HG02840 (cell line): ENCODE data around the gene GPR146.

Experiments
- ATAC-seq: cut with Tn5 transposase; IDR thresholded peaks from one replicate; pipeline ENCODE4 v1.9.1; 2021; ENCODE audit warnings: mild to moderate bottlenecking, moderate library complexity, moderate number of reproducible peaks; ENCODE audit not compliant: unreplicated experiment, low FRiP score

Gene GPR146

DNA sequence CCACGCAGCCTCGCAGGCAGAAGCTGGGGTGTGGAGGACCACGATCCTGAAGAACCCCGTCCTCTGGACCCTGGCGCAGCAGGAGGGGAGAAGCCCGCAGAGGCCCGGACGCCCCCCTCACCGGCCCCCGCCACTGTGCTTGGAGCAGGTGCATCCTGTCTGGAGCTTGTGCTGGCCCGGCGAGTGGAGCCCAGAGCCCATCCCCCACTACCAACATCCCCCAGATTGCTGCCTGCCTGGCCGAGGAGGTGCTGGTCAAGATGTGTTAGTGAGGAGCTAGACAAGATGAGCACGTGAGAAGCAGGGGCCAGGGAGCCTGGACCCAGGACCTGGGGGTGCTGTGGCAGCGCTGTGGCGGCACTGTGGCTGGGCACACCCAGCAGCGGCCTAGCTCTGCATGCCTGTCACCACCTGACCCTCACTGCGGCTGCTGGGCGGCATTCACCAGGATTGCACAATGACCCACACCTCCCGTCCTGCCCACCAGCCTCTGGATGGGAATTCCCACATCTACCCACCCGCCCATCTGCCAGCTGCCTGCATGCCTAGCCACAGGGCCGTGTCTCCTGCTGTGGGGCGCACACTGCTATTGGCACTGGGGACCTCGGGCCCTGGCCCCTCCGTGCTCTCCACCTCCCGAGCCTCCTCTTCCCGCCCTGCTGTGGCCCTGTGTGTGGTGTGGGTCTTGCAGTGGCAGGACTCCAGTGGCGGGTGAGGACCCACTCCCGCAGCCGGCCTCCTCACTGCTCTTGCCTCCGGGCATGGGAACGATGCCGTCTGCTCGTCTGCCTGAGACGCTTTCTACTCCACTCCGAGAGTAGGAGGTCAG is 11.8 kb downstream of the GPR146 start:
- no peak for ATAC-seq

DNA sequence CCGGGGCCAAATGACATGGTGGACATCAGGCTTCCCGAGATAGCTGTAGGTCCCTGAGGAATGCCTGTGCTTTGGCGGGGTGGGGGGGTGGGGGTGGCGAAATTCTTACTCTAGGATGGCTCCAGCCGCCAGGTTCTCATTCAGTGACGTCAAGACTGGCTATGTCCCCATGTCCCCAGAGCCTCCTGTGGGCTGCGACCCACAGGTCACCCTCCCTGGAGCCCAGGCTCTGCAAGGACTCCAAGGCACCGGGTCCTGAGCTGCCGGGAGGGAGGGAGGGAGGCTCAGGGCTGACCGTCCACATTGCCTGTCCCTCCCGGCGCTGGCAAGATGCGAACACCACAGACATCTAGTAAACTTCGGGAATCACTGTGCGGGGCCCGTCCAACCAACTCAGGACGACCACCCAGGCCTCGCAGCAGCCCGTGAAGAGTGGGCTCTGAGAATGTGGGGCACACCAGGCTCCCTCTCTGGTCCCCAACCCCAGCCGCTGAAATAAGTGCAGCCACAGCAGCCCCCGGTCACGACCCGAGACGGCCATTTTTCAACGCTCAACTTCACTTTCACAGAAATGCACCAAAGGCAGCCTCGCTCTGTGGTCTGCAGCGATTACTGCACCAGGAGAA is 12.6 kb downstream of the GPR146 start:
- no peak for ATAC-seq

- ATAC-seq = no peak
Measured at GRCh38 chr7:1057416-1058291, 13.3 kb downstream of the GPR146 start.

- no peak for ATAC-seq
Measured at GRCh38 chr7:1058311-1058710, 14.0 kb downstream of the GPR146 start.

- ATAC-seq = no peak
Measured at GRCh38 chr7:1058821-1059199, 14.5 kb downstream of the GPR146 start.

DNA sequence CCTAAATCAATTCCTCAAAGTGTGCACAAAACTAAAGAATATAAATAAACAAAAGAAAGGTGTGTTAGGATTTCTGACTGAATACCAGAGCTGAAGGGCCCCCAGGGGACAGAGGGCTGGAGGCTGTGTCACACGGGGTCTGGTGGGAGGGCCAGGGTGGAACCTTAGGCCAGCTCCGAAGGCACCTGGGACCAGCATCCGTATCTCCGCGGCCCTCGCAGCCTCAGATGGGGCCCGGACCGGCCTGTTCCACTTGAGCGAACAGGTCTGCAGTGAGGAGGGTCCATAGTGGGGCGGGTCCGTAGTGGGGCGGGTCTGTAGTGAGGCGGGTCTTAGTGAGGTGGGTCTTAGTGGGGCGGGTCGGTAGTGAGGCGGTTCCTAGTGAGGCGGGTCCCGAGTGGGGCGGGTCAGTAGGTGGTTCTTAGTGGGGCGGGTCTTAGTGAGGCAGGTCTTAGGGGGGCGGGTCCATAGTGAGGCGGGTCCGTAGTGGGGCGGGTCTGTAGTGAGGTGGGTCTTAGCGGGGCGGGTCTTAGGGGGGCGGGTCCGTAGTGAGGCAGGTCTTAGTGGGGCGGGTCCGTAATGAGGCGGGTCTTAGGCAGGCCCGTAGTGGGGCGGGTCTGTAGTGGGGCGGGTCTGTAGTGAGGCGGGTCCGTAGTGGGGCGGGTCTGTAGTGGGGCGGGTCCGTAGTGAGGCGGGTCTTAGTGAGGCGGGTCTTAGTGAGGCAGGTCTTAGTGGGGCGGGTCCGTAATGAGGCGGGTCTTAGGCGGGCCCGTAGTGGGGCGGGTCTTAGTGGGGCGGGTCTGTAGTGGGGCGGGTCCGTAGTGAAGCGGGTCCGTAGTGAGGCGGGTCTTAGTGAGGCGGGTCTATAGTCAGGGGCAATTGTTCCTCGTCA is 15.1 kb downstream of the GPR146 start:
- no peak for ATAC-seq

GRCh38 chr7:1060315-1061072 is 16.1 kb downstream of the GPR146 start:
- no peak for ATAC-seq

DNA sequence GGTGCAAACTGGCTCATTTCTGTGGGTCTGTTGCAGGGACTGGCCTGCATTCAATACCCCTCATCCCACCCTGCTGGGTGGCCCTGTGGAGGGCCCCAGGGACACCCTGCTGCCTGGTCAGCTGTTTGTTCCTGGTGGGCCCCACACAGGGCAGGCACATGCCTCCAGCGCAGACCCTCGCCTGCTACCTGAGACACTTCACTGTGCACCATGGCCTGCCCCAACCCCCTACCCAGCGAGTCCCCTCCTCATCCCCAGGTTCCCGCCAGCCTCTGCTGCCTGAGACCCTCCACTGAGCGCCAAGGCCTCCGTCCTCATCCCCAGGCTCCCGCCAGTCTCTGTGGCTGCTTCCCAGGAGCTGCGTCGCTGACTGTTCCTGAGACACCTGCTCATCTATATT is 16.8 kb downstream of the GPR146 start:
- no peak for ATAC-seq

- ATAC-seq = peak; percentile 43
Measured at GRCh38 chr7:1062296-1063294, 18.2 kb downstream of the GPR146 start.

GRCh38 chr7:1063361-1063760 is 19.0 kb downstream of the GPR146 start:
- no peak for ATAC-seq

GRCh38 chr7:1064581-1064980 is 20.2 kb downstream of the GPR146 start:
- ATAC-seq = no peak

GRCh38 chr7:1065263-1065584 is 20.9 kb downstream of the GPR146 start:
- no peak for ATAC-seq

DNA sequence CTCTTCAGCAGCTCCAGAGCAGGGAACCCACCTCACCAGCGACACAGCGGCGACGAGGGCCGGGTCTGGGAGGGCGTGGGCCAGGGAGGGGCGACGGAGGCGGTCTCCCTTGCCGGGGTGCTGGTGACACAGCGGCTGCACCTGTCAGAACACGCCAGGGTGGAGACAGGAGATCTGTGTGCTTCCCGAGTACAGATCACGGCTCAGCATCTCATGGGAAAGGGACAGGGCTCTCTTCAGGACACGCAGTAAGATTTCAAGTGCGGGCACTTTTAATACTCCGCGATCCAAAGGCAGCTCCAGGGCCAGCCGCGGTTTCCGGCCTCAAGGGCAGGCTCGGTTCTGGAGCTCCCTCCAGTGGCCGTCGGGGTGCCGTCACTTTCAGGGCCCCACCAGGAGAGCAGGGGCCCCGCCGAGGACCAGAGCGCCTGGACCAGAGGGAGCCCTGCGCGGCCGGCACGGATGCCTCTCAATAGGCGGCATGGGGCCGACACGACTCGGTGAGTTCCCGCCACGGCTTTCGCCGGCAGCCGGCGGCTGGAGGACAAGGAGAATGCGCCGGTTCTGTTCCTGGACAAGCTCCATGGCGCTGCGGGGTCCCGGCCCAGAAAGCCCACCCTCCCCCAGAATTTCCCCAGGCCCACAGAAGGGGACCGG is 21.4 kb downstream of the GPR146 start:
- no peak for ATAC-seq

DNA sequence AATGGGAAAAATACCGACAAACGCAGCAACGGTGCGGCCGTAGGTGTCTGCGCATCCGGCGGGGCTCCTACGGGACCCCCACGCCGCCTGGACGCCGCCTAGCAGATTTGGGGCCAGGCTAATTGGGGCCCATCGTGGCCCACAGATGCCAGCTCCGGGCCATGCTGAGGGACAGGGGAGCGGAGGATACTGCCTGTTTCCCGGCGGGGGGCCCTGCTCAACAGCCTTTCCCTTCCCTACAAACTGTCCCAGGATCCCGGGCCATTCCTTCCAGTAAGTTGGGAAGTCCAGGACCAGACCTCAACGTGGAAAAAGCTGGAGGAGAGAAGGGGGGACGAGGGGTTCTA is 21.9 kb downstream of the GPR146 start:
- ATAC-seq = no peak

- no peak for ATAC-seq
Measured at GRCh38 chr7:1068013-1068412, 23.7 kb downstream of the GPR146 start.

DNA sequence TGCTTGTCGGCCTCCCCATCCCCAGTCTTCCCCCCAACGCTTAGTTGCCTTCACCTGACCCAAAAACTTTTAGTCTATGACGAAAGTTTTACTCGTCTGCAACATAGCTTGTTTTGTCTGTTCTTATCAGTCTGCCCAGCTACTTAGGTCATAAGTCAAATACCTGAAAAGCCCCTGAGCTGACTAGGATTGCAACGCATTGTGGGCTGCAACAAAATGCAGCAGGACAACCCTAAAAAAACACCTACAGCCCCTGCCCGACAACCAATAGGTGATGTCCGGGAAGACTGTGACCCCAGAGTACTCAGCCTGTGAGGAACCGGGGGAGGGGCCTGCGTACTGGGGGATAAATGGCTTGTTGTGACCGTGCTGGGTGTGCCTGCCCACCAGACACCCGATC is 24.3 kb downstream of the GPR146 start:
- ATAC-seq = no peak

- ATAC-seq = no peak
Measured at GRCh38 chr7:1070544-1071011, 26.2 kb downstream of the GPR146 start.

GRCh38 chr7:1071731-1072254 is 27.4 kb downstream of the GPR146 start:
- ATAC-seq = no peak
